GM12875 (cell line): ENCODE data around the gene PATJ.
"Not testable (repeated sequence)": the region's sequence is repeated elsewhere in the genome, so short reads cannot be mapped to it uniquely, and the experiment has no call there.

Experiments
- H3K4me3 ChIP-seq: one replicate; pipeline ENCODE4 v1.5.1; 2011; ENCODE audit warnings: low read depth, low read length, control low read depth
- TF ChIP-seq, protein P1 (sequence below): IDR thresholded peaks from 2 replicates; pipeline ENCODE4 v1.5.1; 2011; ENCODE audit warnings: low read depth, mild to moderate bottlenecking, control low read depth, inconsistent platforms, low read length, moderate library complexity, borderline replicate concordance; ENCODE audit not compliant: insufficient read depth

Gene PATJ

GRCh38 chr1:61782771-61783170 is 40.5 kb downstream of the PATJ start:
- TF ChIP-seq, protein P1, sequence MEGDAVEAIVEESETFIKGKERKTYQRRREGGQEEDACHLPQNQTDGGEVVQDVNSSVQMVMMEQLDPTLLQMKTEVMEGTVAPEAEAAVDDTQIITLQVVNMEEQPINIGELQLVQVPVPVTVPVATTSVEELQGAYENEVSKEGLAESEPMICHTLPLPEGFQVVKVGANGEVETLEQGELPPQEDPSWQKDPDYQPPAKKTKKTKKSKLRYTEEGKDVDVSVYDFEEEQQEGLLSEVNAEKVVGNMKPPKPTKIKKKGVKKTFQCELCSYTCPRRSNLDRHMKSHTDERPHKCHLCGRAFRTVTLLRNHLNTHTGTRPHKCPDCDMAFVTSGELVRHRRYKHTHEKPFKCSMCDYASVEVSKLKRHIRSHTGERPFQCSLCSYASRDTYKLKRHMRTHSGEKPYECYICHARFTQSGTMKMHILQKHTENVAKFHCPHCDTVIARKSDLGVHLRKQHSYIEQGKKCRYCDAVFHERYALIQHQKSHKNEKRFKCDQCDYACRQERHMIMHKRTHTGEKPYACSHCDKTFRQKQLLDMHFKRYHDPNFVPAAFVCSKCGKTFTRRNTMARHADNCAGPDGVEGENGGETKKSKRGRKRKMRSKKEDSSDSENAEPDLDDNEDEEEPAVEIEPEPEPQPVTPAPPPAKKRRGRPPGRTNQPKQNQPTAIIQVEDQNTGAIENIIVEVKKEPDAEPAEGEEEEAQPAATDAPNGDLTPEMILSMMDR: no peak
- no peak overlapping the region for H3K4me3 ChIP-seq

GRCh38 chr1:61784726-61785125 is 42.4 kb downstream of the PATJ start:
- H3K4me3 ChIP-seq: no peak overlapping the region
- TF ChIP-seq, protein P1: no peak

- no peak overlapping the region for H3K4me3 ChIP-seq
Measured at GRCh38 chr1:61790837-61791236, 48.6 kb downstream of the PATJ start.

GRCh38 chr1:61797045-61797755 is 54.9 kb downstream of the PATJ start:
- H3K4me3 ChIP-seq: no peak overlapping the region
- TF ChIP-seq, protein P1: no peak

More at GRCh38 chr1:61790837-61791236, 48.6 kb downstream of the PATJ start:
- TF ChIP-seq, protein P1: no peak

DNA sequence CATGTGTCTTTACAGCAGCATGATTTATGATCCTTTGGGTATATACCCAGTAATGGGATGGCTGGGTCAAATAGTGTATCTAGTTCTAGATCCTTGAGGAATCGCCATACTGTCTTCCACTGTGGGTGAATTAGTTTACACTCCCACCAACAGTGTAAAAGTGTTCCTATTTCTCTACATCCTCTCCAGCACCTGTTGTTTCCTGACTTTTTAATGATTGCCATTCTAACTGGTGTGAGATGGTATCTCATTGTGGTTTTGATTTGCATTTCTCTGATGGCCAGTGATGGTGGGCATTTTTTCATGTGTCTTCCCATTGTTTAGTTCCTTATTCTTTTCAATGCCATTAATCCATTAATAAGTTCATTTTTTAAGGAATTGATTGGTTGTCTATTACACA is 58.8 kb downstream of the PATJ start:
- H3K4me3 ChIP-seq: not testable (repeated sequence)

GRCh38 chr1:61807606-61808140 is 65.4 kb downstream of the PATJ start:
- H3K4me3 ChIP-seq: no peak overlapping the region
- TF ChIP-seq, protein P1: no peak

DNA sequence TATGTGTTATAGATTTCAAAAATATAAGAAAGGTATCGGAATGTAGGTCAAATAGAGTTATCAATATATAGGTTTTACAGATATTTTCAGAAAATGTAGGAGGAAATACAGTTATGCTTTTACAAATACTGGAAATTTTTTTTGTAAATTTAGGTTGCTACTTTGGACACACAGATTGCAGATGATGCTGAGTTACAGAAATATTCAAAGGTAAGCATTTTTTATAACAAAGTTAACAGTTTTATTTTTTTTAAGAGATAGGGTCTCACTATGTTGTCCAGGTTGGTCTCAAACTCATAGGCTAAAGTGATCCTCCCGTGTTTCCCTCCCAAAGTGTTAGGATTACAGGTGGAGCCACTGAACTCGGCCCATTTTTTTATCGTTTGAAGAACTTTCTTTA is 66.0 kb downstream of the PATJ start:
- TF ChIP-seq, protein P1: no peak
- no peak overlapping the region for H3K4me3 ChIP-seq
